ENCODE data around the gene SMIM13.

Gene SMIM13

DNA sequence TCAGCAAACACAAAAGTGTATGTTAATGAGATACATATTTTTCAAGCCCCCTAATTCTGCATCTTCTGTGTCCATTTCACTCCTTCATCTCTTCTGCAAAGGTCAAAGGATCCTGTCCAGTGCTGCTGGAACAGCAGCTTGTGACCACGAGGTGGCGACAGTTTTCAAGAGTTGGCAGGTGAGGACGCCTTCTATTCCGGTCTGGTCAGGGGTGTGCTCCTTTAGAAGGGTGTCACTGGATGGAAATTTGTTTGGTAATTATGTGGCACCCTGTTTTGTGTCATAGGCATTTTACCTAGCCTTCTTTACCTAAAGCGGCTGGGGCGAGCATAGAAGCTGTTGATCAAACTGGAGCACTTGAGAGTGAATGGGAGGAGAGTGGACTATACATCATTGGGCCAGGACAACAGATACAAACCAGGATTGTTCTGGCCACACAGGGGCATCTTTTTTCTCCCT lies 50.8 kb downstream of the SMIM13 start:
- TF ChIP-seq TAF1 (IDR thresholded peaks at IDR 0.05; ENCODE audit: borderline replicate concordance, insufficient read depth, low read length) (no peak), SIN3A (IDR thresholded peaks at IDR 0.05; ENCODE audit: borderline replicate concordance, insufficient read depth, low read length) (no peak), FOXP2 (optimal IDR thresholded peaks at IDR 0.05; ENCODE audit: borderline replicate concordance, extremely low read depth, extremely low read length, insufficient read depth) (peak; percentile 26), POLR2AphosphoS5 (IDR thresholded peaks at IDR 0.05; ENCODE audit: low read depth, low read length) (no peak)
- TF ChIP-seq, protein P1, sequence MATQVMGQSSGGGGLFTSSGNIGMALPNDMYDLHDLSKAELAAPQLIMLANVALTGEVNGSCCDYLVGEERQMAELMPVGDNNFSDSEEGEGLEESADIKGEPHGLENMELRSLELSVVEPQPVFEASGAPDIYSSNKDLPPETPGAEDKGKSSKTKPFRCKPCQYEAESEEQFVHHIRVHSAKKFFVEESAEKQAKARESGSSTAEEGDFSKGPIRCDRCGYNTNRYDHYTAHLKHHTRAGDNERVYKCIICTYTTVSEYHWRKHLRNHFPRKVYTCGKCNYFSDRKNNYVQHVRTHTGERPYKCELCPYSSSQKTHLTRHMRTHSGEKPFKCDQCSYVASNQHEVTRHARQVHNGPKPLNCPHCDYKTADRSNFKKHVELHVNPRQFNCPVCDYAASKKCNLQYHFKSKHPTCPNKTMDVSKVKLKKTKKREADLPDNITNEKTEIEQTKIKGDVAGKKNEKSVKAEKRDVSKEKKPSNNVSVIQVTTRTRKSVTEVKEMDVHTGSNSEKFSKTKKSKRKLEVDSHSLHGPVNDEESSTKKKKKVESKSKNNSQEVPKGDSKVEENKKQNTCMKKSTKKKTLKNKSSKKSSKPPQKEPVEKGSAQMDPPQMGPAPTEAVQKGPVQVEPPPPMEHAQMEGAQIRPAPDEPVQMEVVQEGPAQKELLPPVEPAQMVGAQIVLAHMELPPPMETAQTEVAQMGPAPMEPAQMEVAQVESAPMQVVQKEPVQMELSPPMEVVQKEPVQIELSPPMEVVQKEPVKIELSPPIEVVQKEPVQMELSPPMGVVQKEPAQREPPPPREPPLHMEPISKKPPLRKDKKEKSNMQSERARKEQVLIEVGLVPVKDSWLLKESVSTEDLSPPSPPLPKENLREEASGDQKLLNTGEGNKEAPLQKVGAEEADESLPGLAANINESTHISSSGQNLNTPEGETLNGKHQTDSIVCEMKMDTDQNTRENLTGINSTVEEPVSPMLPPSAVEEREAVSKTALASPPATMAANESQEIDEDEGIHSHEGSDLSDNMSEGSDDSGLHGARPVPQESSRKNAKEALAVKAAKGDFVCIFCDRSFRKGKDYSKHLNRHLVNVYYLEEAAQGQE (IDR thresholded peaks at IDR 0.05; ENCODE audit: insufficient read depth in 1 of 2, low read depth in 2 of 2, low read length in 2 of 2): no peak

DNA sequence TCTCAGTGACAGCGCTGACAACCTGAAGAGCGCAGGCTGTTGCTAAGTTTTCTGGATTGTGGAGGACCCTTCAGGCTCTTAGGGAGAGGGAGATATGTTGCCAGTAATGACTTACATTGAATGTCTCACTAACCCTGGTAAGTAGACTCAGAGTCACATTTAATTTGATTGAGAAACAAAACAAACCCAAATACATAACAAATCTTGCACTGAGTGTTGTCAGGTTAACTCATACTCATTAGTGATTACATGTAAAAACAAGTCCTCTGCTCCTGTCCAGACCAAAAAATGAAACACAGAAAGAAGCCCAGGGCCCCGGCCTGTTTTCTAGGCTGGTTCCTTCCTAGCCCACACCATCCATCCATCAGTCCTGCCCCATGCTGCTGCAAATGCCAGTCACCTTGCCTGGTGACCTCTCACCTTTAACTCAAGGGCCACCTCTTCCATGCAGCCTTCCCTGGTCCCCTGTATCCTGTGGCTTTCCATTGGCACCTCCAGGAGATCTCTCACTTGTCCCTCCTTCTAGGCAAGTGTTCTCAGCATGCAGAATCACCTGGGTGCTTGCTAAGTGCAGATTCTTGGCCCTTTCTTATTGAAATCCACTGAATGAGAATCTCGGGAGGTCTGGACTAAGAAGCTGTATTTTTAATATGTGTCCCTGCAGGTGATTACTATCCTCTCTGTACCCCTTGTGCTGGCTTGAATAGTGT lies 52.6 kb downstream of the SMIM13 start:
- TF ChIP-seq FOXP2 (optimal IDR thresholded peaks at IDR 0.05; ENCODE audit: borderline replicate concordance, extremely low read depth, extremely low read length, insufficient read depth) (no peak), TAF1 (IDR thresholded peaks at IDR 0.05; ENCODE audit: borderline replicate concordance, insufficient read depth, low read length) (no peak), SIN3A (IDR thresholded peaks at IDR 0.05; ENCODE audit: borderline replicate concordance, insufficient read depth, low read length) (no peak), POLR2AphosphoS5 (IDR thresholded peaks at IDR 0.05; ENCODE audit: low read depth, low read length) (no peak)
- TF ChIP-seq, protein P1 (IDR thresholded peaks at IDR 0.05; ENCODE audit: insufficient read depth in 1 of 2, low read depth in 2 of 2, low read length in 2 of 2): no peak

DNA sequence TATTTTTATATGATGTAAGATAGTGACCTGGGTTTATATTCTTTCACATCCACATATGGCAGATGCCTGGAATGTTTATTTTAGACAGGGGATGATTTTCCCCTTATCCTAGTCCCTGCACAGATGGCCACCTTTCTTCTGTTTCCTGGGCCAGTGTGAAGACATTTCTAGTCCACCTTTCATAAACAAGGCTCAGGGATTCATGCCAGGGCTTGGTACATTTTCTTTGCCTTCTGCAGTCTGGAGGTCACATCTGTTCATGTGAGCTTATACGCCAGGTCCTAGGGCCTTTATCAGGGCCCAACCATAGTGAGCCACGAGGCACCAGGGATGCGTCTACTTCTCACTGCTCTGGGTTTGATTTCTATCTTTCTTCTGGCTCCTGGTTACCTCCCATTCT lies 55.9 kb downstream of the SMIM13 start:
- TF ChIP-seq, protein P1 (IDR thresholded peaks at IDR 0.05; ENCODE audit: insufficient read depth in 1 of 2, low read depth in 2 of 2, low read length in 2 of 2): no peak
- TF ChIP-seq POLR2AphosphoS5 (IDR thresholded peaks at IDR 0.05; ENCODE audit: low read depth, low read length): no peak
- no peak for TF ChIP-seq TAF1 (IDR thresholded peaks at IDR 0.05; ENCODE audit: borderline replicate concordance, insufficient read depth, low read length)
- no peak for TF ChIP-seq FOXP2 (optimal IDR thresholded peaks at IDR 0.05; ENCODE audit: borderline replicate concordance, extremely low read depth, extremely low read length, insufficient read depth)
- no peak for TF ChIP-seq SIN3A (IDR thresholded peaks at IDR 0.05; ENCODE audit: borderline replicate concordance, insufficient read depth, low read length)

DNA sequence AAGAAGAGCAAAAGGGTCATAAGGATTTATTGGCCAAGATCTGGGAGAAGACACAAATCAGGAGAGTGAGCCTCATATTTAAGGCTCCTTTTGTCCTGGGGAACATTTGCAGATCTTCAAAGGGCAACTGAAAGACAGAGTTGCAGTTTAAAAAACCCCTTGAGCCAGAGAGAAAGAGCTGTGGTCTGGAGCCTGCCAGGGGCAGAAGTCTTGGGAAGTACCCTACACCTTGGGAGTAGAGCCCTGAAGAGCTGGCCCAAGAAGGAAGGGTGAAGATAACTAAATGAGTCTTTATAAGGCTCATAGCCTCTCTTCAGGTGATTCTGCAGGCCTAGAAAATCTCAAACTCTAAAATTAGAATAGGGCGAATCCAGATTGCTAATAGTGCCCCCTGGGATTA lies 57.9 kb downstream of the SMIM13 start:
- TF ChIP-seq FOXP2 (optimal IDR thresholded peaks at IDR 0.05; ENCODE audit: borderline replicate concordance, extremely low read depth, extremely low read length, insufficient read depth) (no peak), SIN3A (IDR thresholded peaks at IDR 0.05; ENCODE audit: borderline replicate concordance, insufficient read depth, low read length) (no peak), TAF1 (IDR thresholded peaks at IDR 0.05; ENCODE audit: borderline replicate concordance, insufficient read depth, low read length) (no peak), POLR2AphosphoS5 (IDR thresholded peaks at IDR 0.05; ENCODE audit: low read depth, low read length) (no peak)
- TF ChIP-seq, protein P1 (IDR thresholded peaks at IDR 0.05; ENCODE audit: insufficient read depth in 1 of 2, low read depth in 2 of 2, low read length in 2 of 2): no peak
